ENCODE data around the gene PPM1E.

DNA sequence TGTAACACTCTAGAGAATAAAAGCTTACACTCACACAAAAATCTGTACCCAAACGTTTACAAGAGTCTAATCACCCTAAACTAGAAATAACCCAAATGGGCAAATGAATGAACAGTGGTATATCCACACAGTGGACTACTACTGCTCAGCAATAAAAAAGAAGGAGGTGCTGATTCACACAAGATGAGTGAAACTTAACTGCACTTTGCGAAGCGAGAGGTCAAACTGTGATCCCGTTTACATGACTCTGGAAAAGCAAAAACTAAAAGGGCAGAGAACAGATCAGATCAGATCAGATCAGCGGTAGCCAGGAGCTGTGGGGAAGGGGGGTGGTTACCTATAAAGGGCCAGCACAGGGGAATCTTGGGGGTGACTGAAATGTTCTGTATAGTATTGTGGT lies 237.7 kb downstream of the PPM1E start:
- TF ChIP-seq, protein P1, sequence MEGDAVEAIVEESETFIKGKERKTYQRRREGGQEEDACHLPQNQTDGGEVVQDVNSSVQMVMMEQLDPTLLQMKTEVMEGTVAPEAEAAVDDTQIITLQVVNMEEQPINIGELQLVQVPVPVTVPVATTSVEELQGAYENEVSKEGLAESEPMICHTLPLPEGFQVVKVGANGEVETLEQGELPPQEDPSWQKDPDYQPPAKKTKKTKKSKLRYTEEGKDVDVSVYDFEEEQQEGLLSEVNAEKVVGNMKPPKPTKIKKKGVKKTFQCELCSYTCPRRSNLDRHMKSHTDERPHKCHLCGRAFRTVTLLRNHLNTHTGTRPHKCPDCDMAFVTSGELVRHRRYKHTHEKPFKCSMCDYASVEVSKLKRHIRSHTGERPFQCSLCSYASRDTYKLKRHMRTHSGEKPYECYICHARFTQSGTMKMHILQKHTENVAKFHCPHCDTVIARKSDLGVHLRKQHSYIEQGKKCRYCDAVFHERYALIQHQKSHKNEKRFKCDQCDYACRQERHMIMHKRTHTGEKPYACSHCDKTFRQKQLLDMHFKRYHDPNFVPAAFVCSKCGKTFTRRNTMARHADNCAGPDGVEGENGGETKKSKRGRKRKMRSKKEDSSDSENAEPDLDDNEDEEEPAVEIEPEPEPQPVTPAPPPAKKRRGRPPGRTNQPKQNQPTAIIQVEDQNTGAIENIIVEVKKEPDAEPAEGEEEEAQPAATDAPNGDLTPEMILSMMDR (IDR thresholded peaks at IDR 0.05; ENCODE audit: poor library complexity, severe bottlenecking), result no peak
- no peak for TF ChIP-seq EZH2 (IDR thresholded peaks at IDR 0.05; ENCODE audit: borderline replicate concordance, insufficient read depth, low read length, poor library complexity, severe bottlenecking)
- no peak for TF ChIP-seq POLR2AphosphoS5 (IDR thresholded peaks at IDR 0.05)
- TF ChIP-seq, protein P2, sequence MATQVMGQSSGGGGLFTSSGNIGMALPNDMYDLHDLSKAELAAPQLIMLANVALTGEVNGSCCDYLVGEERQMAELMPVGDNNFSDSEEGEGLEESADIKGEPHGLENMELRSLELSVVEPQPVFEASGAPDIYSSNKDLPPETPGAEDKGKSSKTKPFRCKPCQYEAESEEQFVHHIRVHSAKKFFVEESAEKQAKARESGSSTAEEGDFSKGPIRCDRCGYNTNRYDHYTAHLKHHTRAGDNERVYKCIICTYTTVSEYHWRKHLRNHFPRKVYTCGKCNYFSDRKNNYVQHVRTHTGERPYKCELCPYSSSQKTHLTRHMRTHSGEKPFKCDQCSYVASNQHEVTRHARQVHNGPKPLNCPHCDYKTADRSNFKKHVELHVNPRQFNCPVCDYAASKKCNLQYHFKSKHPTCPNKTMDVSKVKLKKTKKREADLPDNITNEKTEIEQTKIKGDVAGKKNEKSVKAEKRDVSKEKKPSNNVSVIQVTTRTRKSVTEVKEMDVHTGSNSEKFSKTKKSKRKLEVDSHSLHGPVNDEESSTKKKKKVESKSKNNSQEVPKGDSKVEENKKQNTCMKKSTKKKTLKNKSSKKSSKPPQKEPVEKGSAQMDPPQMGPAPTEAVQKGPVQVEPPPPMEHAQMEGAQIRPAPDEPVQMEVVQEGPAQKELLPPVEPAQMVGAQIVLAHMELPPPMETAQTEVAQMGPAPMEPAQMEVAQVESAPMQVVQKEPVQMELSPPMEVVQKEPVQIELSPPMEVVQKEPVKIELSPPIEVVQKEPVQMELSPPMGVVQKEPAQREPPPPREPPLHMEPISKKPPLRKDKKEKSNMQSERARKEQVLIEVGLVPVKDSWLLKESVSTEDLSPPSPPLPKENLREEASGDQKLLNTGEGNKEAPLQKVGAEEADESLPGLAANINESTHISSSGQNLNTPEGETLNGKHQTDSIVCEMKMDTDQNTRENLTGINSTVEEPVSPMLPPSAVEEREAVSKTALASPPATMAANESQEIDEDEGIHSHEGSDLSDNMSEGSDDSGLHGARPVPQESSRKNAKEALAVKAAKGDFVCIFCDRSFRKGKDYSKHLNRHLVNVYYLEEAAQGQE (IDR thresholded peaks at IDR 0.05; ENCODE audit: borderline replicate concordance), result no peak
- no peak for TF ChIP-seq SMC3 (conservative IDR thresholded peaks at IDR 0.05; ENCODE audit: poor library complexity)
- TF ChIP-seq TAF1 (IDR thresholded peaks at IDR 0.05; ENCODE audit: low read depth), result no peak
